HepG2 (cell line): Measurements from ENCODE around the gene SPATA21. TPM values are rescaled to one million over a fixed set of nuclear protein-coding genes. Genes with fewer than 3 reads are reported as not detected.

ENCODE experiments used
- CC2D1A ChIP-seq: sonication (generic); formaldehyde crosslinking; IDR thresholded peaks from 2 replicates; pipeline ENCODE4 v1.8.1; 2023; ENCODE audit warnings: mild to moderate bottlenecking, missing genetic modification reagents
- FLYWCH1 ChIP-seq: sonication (generic); formaldehyde crosslinking; IDR thresholded peaks from 2 replicates; pipeline ENCODE4 v1.8.1; 2023; ENCODE audit warnings: mild to moderate bottlenecking, missing genetic modification reagents
- KLF6 ChIP-seq: IDR thresholded peaks from 2 replicates; pipeline ENCODE4 v1.8.0; 2016; ENCODE audit warnings: missing biosample characterization, missing genetic modification reagents
- NFIB ChIP-seq: sonication (generic); formaldehyde crosslinking; IDR thresholded peaks from 2 replicates; pipeline ENCODE4 v1.9.0; 2021; ENCODE audit warnings: missing genetic modification reagents, mild to moderate bottlenecking, borderline replicate concordance
- REST ChIP-seq, 2 experiments: IDR thresholded peaks; 2 replicates each; pipeline ENCODE4 v1.6.1; 2011 to 2012; ENCODE audit warnings: low read length in 2 of 2, borderline replicate concordance in 1 of 2, low read depth in 1 of 2, mild to moderate bottlenecking in 1 of 2, moderate library complexity in 1 of 2
- SIN3B ChIP-seq: fragments of 150-350 bp; IDR thresholded peaks from 2 replicates; pipeline ENCODE4 v1.6.1; 2014; ENCODE audit warnings: low read length
- SOX13 ChIP-seq, 3 experiments: fragments of 450-650 bp in 1 of 3; sonication (generic) in 1 of 3; formaldehyde crosslinking in 1 of 3; IDR thresholded peaks in 2 of 3; conservative IDR thresholded peaks in 1 of 3; 2 replicates each; pipeline versions ENCODE4 v1.5.0 to v1.6.1; 2016 to 2020; ENCODE audit warnings: antibody characterized with exemption in 1 of 3, mild to moderate bottlenecking in 1 of 3, missing compliant biosample characterization in 1 of 3, missing genetic modification reagents in 1 of 3, moderate library complexity in 1 of 3
- ZNF235 ChIP-seq: sonication (generic); formaldehyde crosslinking; IDR thresholded peaks from 2 replicates; pipeline ENCODE4 v1.8.1; 2023; ENCODE audit warnings: mild to moderate bottlenecking, missing genetic modification reagents, borderline replicate concordance
- ZNF260 ChIP-seq: sonication (generic); formaldehyde crosslinking; IDR thresholded peaks from 2 replicates; pipeline ENCODE4 v1.4.0; 2020; ENCODE audit warnings: missing genetic modification reagents, low read depth, mild to moderate bottlenecking, borderline replicate concordance
- ZNF501 ChIP-seq: sonication (generic); formaldehyde crosslinking; IDR thresholded peaks from 2 replicates; pipeline ENCODE4 v1.5.1; 2020; ENCODE audit warnings: mild to moderate bottlenecking, moderate library complexity, missing genetic modification reagents
- ZNF777 ChIP-seq: sonication (generic); formaldehyde crosslinking; IDR thresholded peaks from 2 replicates; pipeline ENCODE4 v1.4.0; 2020; ENCODE audit warnings: missing genetic modification reagents
- ZNF792 ChIP-seq: IDR thresholded peaks from 2 replicates; pipeline ENCODE4 v1.6.1; 2016
- ZNF879 ChIP-seq: sonication (generic); formaldehyde crosslinking; IDR thresholded peaks from 2 replicates; pipeline ENCODE4 v1.8.1; 2023; ENCODE audit warnings: missing genetic modification reagents
- polyA plus RNA-seq, 8 experiments: library from polyadenylated mRNA; depleted of rRNA in 3 of 8; stranded (reverse) in 7 of 8; unstranded in 1 of 8; fragments of >200 nt; fragmentation: Illumina TruSeq in 4 of 8; extraction: Trizol in 4 of 8; gene quantifications; 2 replicates each; pipeline versions ENCODE4 v1.2.1 to v1.2.3, GENCODE V29; 2011 to 2016; ENCODE audit warnings: low read depth in 4 of 8, missing spikeins in 1 of 8, mixed read lengths in 1 of 8; ENCODE audit not compliant: insufficient read depth in 1 of 8
- total RNA-seq, 5 experiments: library from RNA; depleted of rRNA; stranded (reverse); fragments of >200 nt; fragmentation: Illumina TruSeq; extraction: Trizol; gene quantifications; 2 replicates each; pipeline ENCODE4 v1.2.3, GENCODE V29; 2016; ENCODE audit warnings: low read depth in 1 of 5
- TF ChIP-seq, protein P1 (sequence below): sonication (generic); formaldehyde crosslinking; conservative IDR thresholded peaks from 2 replicates; pipeline ENCODE4 v1.4.0; 2020; ENCODE audit warnings: mild to moderate bottlenecking, missing genetic modification reagents, moderate library complexity
- TF ChIP-seq, protein P2 (sequence below): sonication (generic); formaldehyde crosslinking; IDR thresholded peaks from 2 replicates; pipeline ENCODE4 v1.4.0; 2020; ENCODE audit warnings: missing genetic modification reagents, borderline replicate concordance

SPATA21 gene
- total and polyA plus RNA-seq, 2 of the 13 experiments (the other 11 are each of a cell fraction or from before 2014, with no cell fraction given) = 0.80 to 1.4 TPM

DNA sequence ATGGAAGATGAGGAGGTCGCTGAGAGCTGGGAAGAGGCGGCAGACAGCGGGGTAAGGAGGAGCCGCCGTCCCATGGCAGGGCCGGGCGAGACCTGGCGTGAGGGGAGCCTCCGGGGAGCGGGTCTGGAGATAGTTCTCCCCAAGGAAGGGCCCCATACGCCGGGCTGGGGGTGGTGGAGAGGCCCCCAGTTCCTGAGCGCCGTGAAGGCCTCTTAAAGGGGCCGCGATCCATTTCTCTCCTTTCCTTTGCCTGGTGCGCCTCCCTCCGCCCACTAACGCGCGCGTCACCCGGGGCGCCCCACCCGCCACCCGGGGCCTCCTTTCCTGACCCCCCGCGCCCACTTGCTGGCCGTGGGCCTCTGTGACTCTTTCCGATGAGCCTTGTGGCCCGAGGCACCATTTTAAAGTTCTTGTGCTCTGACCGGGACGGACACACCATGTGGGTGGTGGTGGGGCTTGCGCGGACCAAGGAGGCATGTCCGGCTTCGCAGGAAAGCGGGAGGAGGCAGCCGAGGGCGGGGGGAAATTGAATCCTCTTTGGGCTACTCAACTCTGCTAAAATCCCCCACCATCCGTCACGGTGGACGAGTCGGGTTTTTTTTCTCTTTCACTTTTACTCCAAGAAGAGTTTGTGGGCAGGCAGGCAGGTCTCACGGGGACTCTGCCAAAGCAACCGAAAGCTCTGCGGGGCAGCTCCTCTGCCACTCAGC, 69.8 kb downstream of the SPATA21 start (continued):
- TF ChIP-seq NFIB (CRISPR knock-in tag) = no peak
- TF ChIP-seq ZNF792 (CRISPR knock-in tag) = no peak
- TF ChIP-seq, protein P1, sequence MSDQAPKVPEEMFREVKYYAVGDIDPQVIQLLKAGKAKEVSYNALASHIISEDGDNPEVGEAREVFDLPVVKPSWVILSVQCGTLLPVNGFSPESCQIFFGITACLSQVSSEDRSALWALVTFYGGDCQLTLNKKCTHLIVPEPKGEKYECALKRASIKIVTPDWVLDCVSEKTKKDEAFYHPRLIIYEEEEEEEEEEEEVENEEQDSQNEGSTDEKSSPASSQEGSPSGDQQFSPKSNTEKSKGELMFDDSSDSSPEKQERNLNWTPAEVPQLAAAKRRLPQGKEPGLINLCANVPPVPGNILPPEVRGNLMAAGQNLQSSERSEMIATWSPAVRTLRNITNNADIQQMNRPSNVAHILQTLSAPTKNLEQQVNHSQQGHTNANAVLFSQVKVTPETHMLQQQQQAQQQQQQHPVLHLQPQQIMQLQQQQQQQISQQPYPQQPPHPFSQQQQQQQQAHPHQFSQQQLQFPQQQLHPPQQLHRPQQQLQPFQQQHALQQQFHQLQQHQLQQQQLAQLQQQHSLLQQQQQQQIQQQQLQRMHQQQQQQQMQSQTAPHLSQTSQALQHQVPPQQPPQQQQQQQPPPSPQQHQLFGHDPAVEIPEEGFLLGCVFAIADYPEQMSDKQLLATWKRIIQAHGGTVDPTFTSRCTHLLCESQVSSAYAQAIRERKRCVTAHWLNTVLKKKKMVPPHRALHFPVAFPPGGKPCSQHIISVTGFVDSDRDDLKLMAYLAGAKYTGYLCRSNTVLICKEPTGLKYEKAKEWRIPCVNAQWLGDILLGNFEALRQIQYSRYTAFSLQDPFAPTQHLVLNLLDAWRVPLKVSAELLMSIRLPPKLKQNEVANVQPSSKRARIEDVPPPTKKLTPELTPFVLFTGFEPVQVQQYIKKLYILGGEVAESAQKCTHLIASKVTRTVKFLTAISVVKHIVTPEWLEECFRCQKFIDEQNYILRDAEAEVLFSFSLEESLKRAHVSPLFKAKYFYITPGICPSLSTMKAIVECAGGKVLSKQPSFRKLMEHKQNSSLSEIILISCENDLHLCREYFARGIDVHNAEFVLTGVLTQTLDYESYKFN = peak; percentile 32; the same call in 1 of the 2 replicates
- no peak; the same call in 1 of the 2 replicates for TF ChIP-seq ZNF777
- TF ChIP-seq, protein P2, sequence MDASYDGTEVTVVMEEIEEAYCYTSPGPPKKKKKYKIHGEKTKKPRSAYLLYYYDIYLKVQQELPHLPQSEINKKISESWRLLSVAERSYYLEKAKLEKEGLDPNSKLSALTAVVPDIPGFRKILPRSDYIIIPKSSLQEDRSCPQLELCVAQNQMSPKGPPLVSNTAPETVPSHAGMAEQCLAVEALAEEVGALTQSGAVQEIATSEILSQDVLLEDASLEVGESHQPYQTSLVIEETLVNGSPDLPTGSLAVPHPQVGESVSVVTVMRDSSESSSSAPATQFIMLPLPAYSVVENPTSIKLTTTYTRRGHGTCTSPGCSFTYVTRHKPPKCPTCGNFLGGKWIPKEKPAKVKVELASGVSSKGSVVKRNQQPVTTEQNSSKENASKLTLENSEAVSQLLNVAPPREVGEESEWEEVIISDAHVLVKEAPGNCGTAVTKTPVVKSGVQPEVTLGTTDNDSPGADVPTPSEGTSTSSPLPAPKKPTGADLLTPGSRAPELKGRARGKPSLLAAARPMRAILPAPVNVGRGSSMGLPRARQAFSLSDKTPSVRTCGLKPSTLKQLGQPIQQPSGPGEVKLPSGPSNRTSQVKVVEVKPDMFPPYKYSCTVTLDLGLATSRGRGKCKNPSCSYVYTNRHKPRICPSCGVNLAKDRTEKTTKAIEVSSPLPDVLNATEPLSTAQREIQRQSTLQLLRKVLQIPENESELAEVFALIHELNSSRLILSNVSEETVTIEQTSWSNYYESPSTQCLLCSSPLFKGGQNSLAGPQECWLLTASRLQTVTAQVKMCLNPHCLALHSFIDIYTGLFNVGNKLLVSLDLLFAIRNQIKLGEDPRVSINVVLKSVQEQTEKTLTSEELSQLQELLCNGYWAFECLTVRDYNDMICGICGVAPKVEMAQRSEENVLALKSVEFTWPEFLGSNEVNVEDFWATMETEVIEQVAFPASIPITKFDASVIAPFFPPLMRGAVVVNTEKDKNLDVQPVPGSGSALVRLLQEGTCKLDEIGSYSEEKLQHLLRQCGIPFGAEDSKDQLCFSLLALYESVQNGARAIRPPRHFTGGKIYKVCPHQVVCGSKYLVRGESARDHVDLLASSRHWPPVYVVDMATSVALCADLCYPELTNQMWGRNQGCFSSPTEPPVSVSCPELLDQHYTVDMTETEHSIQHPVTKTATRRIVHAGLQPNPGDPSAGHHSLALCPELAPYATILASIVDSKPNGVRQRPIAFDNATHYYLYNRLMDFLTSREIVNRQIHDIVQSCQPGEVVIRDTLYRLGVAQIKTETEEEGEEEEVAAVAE (CRISPR knock-in tag) = peak; percentile 44; the same call in 1 of the 2 replicates
- no peak for TF ChIP-seq ZNF260 (CRISPR knock-in tag)
- peak; percentile 58; the same call in 1 of the 2 replicates for TF ChIP-seq SIN3B
- no peak for TF ChIP-seq FLYWCH1 (CRISPR knock-in tag)
- TF ChIP-seq ZNF501 = peak; percentile 42
- TF ChIP-seq KLF6 = peak; percentile 95; the same call in 1 of the 2 replicates
- TF ChIP-seq ZNF879 (CRISPR knock-in tag) = peak; percentile 87; the same call in 1 of the 2 replicates
- TF ChIP-seq CC2D1A (CRISPR knock-in tag) = no peak
- no peak for TF ChIP-seq SOX13 (IDR thresholded peaks at IDR 0.05)
- TF ChIP-seq SOX13 (CRISPR knock-in tag; conservative IDR thresholded peaks at IDR 0.05 in 1 of 2, IDR thresholded peaks at IDR 0.05 in 1 of 2) = peak in 1 of 2 experiments; percentile 18; a peak in 2 of 4 replicates
- TF ChIP-seq ZNF235 (CRISPR knock-in tag) = no peak
- TF ChIP-seq REST (IDR thresholded peaks at IDR 0.05; ENCODE audit: borderline replicate concordance in 1 of 2, low read depth in 1 of 2, low read length in 2 of 2) = no peak
